GM12873 (cell line): ENCODE measurements around the gene RARRES1.

ENCODE experiments used
- CTCF ChIP-seq: IDR thresholded peaks from 2 replicates; pipeline ENCODE4 v1.5.1; 2012; ENCODE audit warnings: low read depth, mild to moderate bottlenecking, moderate library complexity, low read length, control low read depth; ENCODE audit not compliant: insufficient read depth; ENCODE audit errors: missing control alignments

Gene RARRES1

GRCh38 chr3:158733656-158734055 is 1.4 kb upstream of the RARRES1 start:
- TF ChIP-seq CTCF = no peak

- TF ChIP-seq CTCF = no peak
Measured at GRCh38 chr3:158732856-158733200, 571 bp upstream of the RARRES1 start.

- no peak for TF ChIP-seq CTCF
Measured at GRCh38 chr3:158731486-158731885, 771 bp downstream of the RARRES1 start.

- no peak for TF ChIP-seq CTCF
Measured at GRCh38 chr3:158728851-158729250, 3.4 kb downstream of the RARRES1 start.

- TF ChIP-seq CTCF = no peak
Measured at GRCh38 chr3:158728061-158728377, 4.2 kb downstream of the RARRES1 start.

- TF ChIP-seq CTCF = peak; percentile 76
Measured at GRCh38 chr3:158727206-158728060, 4.8 kb downstream of the RARRES1 start.

GRCh38 chr3:158725348-158726011 is 6.8 kb downstream of the RARRES1 start:
- TF ChIP-seq CTCF = no peak
